ENCODE results near the gene SIRPG. TPM values are rescaled to one million over a fixed set of nuclear protein-coding genes. Genes with fewer than 3 reads are reported as not detected.

The SIRPG gene
- total and polyA plus RNA-seq, 4 donors = not detected

GRCh38 chr20:1661542-1662299 lies 4.1 kb upstream of the SIRPG start:
- no peak for DNase-seq (ENCODE audit: low read depth in 4 of 6, low spot score in 6 of 6)
- H3K4me3 ChIP-seq (ENCODE audit: low read depth, low read length) = no peak overlapping the region
- WGBS (ENCODE audit: insufficient coverage) = 67% methylated on average over 1 of the region's 2 CpGs
- no peaks in the 10 kb centered on the region for H3K36me3 ChIP-seq (ENCODE audit: control insufficient read depth, insufficient read depth, low read length)
- H3K27ac ChIP-seq (ENCODE audit: low read depth, low read length) = no peak overlapping the region
- no peaks in the 10 kb centered on the region for H3K9me3 ChIP-seq (ENCODE audit: control insufficient read depth, insufficient read depth, low read length)
- H3K27me3 ChIP-seq (ENCODE audit: control insufficient read depth, insufficient read depth, low read length) = no peaks in the 10 kb centered on the region
- no peaks in the 10 kb centered on the region for H3K4me1 ChIP-seq (ENCODE audit: control insufficient read depth, insufficient read depth, low read length)

- Histone ChIP-seq H3K27ac (ENCODE audit: low read depth, low read length) (no peak overlapping the region), H3K9me3 (ENCODE audit: control insufficient read depth, insufficient read depth, low read length) (no peaks in the 10 kb centered on the region), H3K36me3 (ENCODE audit: control insufficient read depth, insufficient read depth, low read length) (no peaks in the 10 kb centered on the region), H3K4me3 (ENCODE audit: low read depth, low read length) (no peak overlapping the region), H3K27me3 (ENCODE audit: control insufficient read depth, insufficient read depth, low read length) (no peaks in the 10 kb centered on the region), H3K4me1 (ENCODE audit: control insufficient read depth, insufficient read depth, low read length) (no peaks in the 10 kb centered on the region)
- no peak for DNase-seq (ENCODE audit: low read depth in 4 of 6, low spot score in 6 of 6)
- no CpG with 5 or more reads among the region's 2 CpGs for WGBS (ENCODE audit: insufficient coverage)
Observed at GRCh38 chr20:1660246-1660645, 2.7 kb upstream of the SIRPG start.

DNA sequence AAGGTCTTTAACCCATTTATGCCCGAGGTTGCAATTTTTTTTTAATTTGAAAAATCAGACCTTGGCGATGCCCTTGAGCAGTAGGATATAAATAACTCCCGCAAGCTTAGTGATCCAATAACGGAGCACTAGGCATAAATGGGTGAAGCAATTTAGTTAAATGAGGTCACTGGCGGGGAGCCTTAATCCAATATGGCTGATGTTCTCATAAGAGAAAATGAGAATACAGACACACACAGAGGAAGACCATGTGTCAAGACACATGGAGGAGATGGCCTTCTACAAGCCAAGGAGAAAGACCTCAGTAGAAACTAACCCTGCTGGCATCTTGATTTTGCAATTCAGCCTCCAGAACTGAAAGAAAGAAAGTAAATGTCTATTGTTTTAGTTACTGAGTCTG lies 735 bp downstream of the SIRPG start:
- DNase-seq (ENCODE audit: low read depth in 4 of 6, low spot score in 6 of 6) = no peak
- Histone ChIP-seq H3K4me1 (ENCODE audit: control insufficient read depth, insufficient read depth, low read length) (no peaks in the 10 kb centered on the region), H3K27ac (ENCODE audit: low read depth, low read length) (no peak overlapping the region), H3K4me3 (ENCODE audit: low read depth, low read length) (no peak overlapping the region), H3K9me3 (ENCODE audit: control insufficient read depth, insufficient read depth, low read length) (no peaks in the 10 kb centered on the region), H3K27me3 (ENCODE audit: control insufficient read depth, insufficient read depth, low read length) (no peaks in the 10 kb centered on the region), H3K36me3 (ENCODE audit: control insufficient read depth, insufficient read depth, low read length) (no peaks in the 10 kb centered on the region)
- WGBS (ENCODE audit: insufficient coverage) = 79% methylated on average over 4 of the region's 5 CpGs

DNA sequence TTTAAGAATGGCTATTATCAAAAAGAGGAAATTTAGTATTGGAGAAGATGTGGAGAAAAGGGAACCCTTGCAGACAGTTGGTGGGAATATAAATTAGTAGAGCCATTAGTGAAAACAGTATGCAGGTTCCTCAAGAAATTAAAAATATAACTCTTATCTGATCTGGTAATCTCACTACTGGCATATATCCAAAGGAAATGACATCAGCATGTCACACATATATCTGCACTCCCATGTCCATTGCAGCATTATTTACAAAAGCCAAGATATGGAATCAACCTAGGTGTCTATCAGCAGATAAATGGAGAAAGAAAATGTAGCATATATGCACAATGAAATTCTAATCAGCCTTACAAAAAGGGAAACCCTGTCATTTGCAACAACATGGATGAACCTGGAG lies 2.6 kb downstream of the SIRPG start:
- no peaks in the 10 kb centered on the region for H3K9me3 ChIP-seq (ENCODE audit: control insufficient read depth, insufficient read depth, low read length)
- H3K36me3 ChIP-seq (ENCODE audit: control insufficient read depth, insufficient read depth, low read length) = no peaks in the 10 kb centered on the region
- no peaks in the 10 kb centered on the region for H3K4me1 ChIP-seq (ENCODE audit: control insufficient read depth, insufficient read depth, low read length)

DNA sequence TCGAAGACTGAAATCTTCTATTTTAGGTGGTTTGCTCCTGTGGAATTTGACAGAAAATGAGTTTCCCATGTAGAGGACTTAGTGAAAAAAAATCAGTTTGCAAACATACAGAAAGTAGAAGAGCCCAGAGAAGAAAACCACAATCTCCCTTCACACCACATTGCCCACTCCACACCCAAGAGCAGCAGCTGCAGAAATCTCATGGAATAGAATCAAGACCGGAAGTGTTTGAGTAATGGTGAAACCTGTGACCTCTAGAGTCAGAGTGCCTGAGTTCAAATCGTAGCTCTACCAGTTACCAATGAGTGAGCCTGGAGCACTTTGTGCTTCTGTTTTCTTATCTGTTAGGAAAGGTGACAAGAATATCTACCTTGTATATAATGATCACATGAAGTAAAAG lies 4.6 kb downstream of the SIRPG start:
- WGBS (ENCODE audit: insufficient coverage) = 100% methylated on average over 2 of the region's 3 CpGs

More for the DNA sequence above, 2.6 kb downstream of the SIRPG start:
- H3K27ac ChIP-seq (ENCODE audit: low read depth, low read length) = no peak overlapping the region
- H3K4me3 ChIP-seq (ENCODE audit: low read depth, low read length) = no peak overlapping the region
- no peak for DNase-seq (ENCODE audit: low read depth in 4 of 6, low spot score in 6 of 6)
- H3K27me3 ChIP-seq (ENCODE audit: control insufficient read depth, insufficient read depth, low read length) = no peaks in the 10 kb centered on the region

GRCh38 chr20:1652104-1652503 lies 5.5 kb downstream of the SIRPG start:
- Histone ChIP-seq H3K4me3 (ENCODE audit: low read depth, low read length) (no peak overlapping the region), H3K36me3 (ENCODE audit: control insufficient read depth, insufficient read depth, low read length) (no peaks in the 10 kb centered on the region), H3K27ac (ENCODE audit: low read depth, low read length) (no peak overlapping the region), H3K27me3 (ENCODE audit: control insufficient read depth, insufficient read depth, low read length) (no peaks in the 10 kb centered on the region), H3K4me1 (ENCODE audit: control insufficient read depth, insufficient read depth, low read length) (no peaks in the 10 kb centered on the region), H3K9me3 (ENCODE audit: control insufficient read depth, insufficient read depth, low read length) (no peaks in the 10 kb centered on the region)
- DNase-seq (ENCODE audit: low read depth in 4 of 6, low spot score in 6 of 6) = no peak
- no CpG with 5 or more reads among the region's 1 CpG for WGBS (ENCODE audit: insufficient coverage)

More for the DNA sequence above, 4.6 kb downstream of the SIRPG start:
- Histone ChIP-seq H3K9me3 (ENCODE audit: control insufficient read depth, insufficient read depth, low read length) (no peaks in the 10 kb centered on the region), H3K36me3 (ENCODE audit: control insufficient read depth, insufficient read depth, low read length) (no peaks in the 10 kb centered on the region), H3K27ac (ENCODE audit: low read depth, low read length) (no peak overlapping the region), H3K27me3 (ENCODE audit: control insufficient read depth, insufficient read depth, low read length) (no peaks in the 10 kb centered on the region), H3K4me3 (ENCODE audit: low read depth, low read length) (no peak overlapping the region), H3K4me1 (ENCODE audit: control insufficient read depth, insufficient read depth, low read length) (no peaks in the 10 kb centered on the region)
- DNase-seq (ENCODE audit: low read depth in 4 of 6, low spot score in 6 of 6) = no peak

DNA sequence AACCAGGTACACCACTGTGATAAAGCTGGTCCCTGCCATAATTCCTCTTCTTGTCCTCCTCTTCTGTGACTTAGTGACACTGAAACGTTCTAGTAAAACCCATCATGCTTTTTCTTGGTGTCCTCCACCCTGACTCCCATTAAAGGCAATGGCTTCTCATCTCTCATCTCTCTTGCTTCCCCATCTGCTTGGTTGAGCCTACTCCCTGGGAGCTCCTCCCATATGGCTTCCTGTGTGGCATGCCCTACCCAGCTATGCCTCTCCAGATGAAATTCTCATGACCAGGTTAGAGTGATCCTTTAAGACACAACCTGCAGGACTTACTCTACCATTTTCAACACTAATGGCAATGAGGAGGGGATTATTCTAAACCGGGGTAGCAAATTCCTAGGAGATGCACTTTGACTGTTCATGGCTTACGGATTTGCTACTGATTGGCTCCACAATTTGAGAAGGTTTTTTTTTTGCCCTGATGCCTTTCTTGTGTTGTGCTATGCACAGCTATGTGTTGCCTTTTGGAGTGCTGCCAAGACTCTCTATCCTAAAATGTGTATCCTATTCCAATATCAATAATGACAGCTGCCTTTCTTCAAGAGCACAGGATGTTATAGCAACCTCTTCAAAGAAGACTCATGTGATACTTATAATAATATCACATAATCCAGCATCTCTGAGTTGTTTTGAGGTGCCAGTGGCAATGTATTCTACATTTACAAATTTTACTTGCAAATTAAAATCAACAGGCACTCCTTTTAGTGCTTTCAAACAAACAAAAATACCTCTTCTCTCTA lies 6.1 kb downstream of the SIRPG start:
- peak in 1 of 6 donors; percentile 33 for DNase-seq (ENCODE audit: low read depth in 4 of 6, low spot score in 6 of 6)
- no peak overlapping the region for H3K27ac ChIP-seq (ENCODE audit: low read depth, low read length)
- 25% methylated on average over 1 of the region's 3 CpGs for WGBS (ENCODE audit: insufficient coverage)
- H3K4me3 ChIP-seq (ENCODE audit: low read depth, low read length) = no peak overlapping the region
- H3K36me3 ChIP-seq (ENCODE audit: control insufficient read depth, insufficient read depth, low read length) = no peaks in the 10 kb centered on the region
- no peaks in the 10 kb centered on the region for H3K9me3 ChIP-seq (ENCODE audit: control insufficient read depth, insufficient read depth, low read length)
- H3K4me1 ChIP-seq (ENCODE audit: control insufficient read depth, insufficient read depth, low read length) = no peaks in the 10 kb centered on the region
- H3K27me3 ChIP-seq (ENCODE audit: control insufficient read depth, insufficient read depth, low read length) = no peaks in the 10 kb centered on the region

GRCh38 chr20:1648101-1648500 lies 9.5 kb downstream of the SIRPG start:
- no peak overlapping the region for H3K4me3 ChIP-seq (ENCODE audit: low read depth, low read length)
- no peak overlapping the region for H3K27ac ChIP-seq (ENCODE audit: low read depth, low read length)
- WGBS (ENCODE audit: insufficient coverage) = 73% methylated on average over 2 of the region's 5 CpGs
- no peaks in the 10 kb centered on the region for H3K36me3 ChIP-seq (ENCODE audit: control insufficient read depth, insufficient read depth, low read length)
- H3K4me1 ChIP-seq (ENCODE audit: control insufficient read depth, insufficient read depth, low read length) = no peaks in the 10 kb centered on the region
- H3K27me3 ChIP-seq (ENCODE audit: control insufficient read depth, insufficient read depth, low read length) = no peaks in the 10 kb centered on the region
- no peak for DNase-seq (ENCODE audit: low read depth in 4 of 6, low spot score in 6 of 6)
- no peaks in the 10 kb centered on the region for H3K9me3 ChIP-seq (ENCODE audit: control insufficient read depth, insufficient read depth, low read length)

- H3K9me3 ChIP-seq (ENCODE audit: control insufficient read depth, insufficient read depth, low read length) = no peaks in the 10 kb centered on the region
- H3K4me1 ChIP-seq (ENCODE audit: control insufficient read depth, insufficient read depth, low read length) = no peaks in the 10 kb centered on the region
- no peaks in the 10 kb centered on the region for H3K36me3 ChIP-seq (ENCODE audit: control insufficient read depth, insufficient read depth, low read length)
- no peak overlapping the region for H3K4me3 ChIP-seq (ENCODE audit: low read depth, low read length)
- no peak overlapping the region for H3K27ac ChIP-seq (ENCODE audit: low read depth, low read length)
- no peaks in the 10 kb centered on the region for H3K27me3 ChIP-seq (ENCODE audit: control insufficient read depth, insufficient read depth, low read length)
- DNase-seq (ENCODE audit: low read depth in 4 of 6, low spot score in 6 of 6) = no peak
- WGBS (ENCODE audit: insufficient coverage) = 100% methylated on average over 1 of the region's 3 CpGs
Observed at GRCh38 chr20:1646975-1647431, 10.6 kb downstream of the SIRPG start.
